ENCODE results near the gene MTOR. TPM values are rescaled to one million over a fixed set of nuclear protein-coding genes. Genes with fewer than 3 reads are reported as not detected.

MTOR gene
- total RNA-seq, 1 donor from 2014 or later = 61.9 TPM

GRCh38 chr1:11178021-11179015 lies 84.0 kb downstream of the MTOR start:
- Mint-ChIP-seq H3K27ac (ENCODE audit: unreplicated experiment) (no peak overlapping the region), H3K4me3 (ENCODE audit: unreplicated experiment) (no peak overlapping the region), H3K36me3 (ENCODE audit: low read depth, unreplicated experiment) (peaks cover 4% of the 10 kb centered on the region), H3K27me3 (ENCODE audit: unreplicated experiment) (no peaks in the 10 kb centered on the region), H3K9me3 (ENCODE audit: unreplicated experiment) (no peaks in the 10 kb centered on the region), H3K4me1 (ENCODE audit: unreplicated experiment) (no peaks in the 10 kb centered on the region)
- no peak for DNase-seq (ENCODE audit: low spot score)
- TF ChIP-seq CTCF (IDR thresholded peaks at IDR 0.05; ENCODE audit: unreplicated experiment) = no peak

- no peak for DNase-seq (ENCODE audit: low spot score)
- no peaks in the 10 kb centered on the region for H3K4me1 Mint-ChIP-seq (ENCODE audit: unreplicated experiment)
- H3K9me3 Mint-ChIP-seq (ENCODE audit: unreplicated experiment) = no peaks in the 10 kb centered on the region
- H3K27me3 Mint-ChIP-seq (ENCODE audit: unreplicated experiment) = no peaks in the 10 kb centered on the region
- no peak overlapping the region for H3K27ac Mint-ChIP-seq (ENCODE audit: unreplicated experiment)
- no peak overlapping the region for H3K4me3 Mint-ChIP-seq (ENCODE audit: unreplicated experiment)
- H3K36me3 Mint-ChIP-seq (ENCODE audit: low read depth, unreplicated experiment) = peaks cover 4% of the 10 kb centered on the region
- TF ChIP-seq CTCF (IDR thresholded peaks at IDR 0.05; ENCODE audit: unreplicated experiment) = no peak
Measured at GRCh38 chr1:11176081-11176706, 86.2 kb downstream of the MTOR start.

- H3K27ac Mint-ChIP-seq (ENCODE audit: unreplicated experiment) = no peak overlapping the region
- no peak for TF ChIP-seq CTCF (IDR thresholded peaks at IDR 0.05; ENCODE audit: unreplicated experiment)
Measured at GRCh38 chr1:11175461-11175860, 86.9 kb downstream of the MTOR start.

GRCh38 chr1:11174261-11174942 lies 87.9 kb downstream of the MTOR start:
- no peak overlapping the region for H3K27ac Mint-ChIP-seq (ENCODE audit: unreplicated experiment)
- no peaks in the 10 kb centered on the region for H3K27me3 Mint-ChIP-seq (ENCODE audit: unreplicated experiment)
- H3K4me1 Mint-ChIP-seq (ENCODE audit: unreplicated experiment) = no peaks in the 10 kb centered on the region
- DNase-seq (ENCODE audit: low spot score) = no peak
- peaks cover 4% of the 10 kb centered on the region for H3K36me3 Mint-ChIP-seq (ENCODE audit: low read depth, unreplicated experiment)
- no peak overlapping the region for H3K4me3 Mint-ChIP-seq (ENCODE audit: unreplicated experiment)
- TF ChIP-seq CTCF (IDR thresholded peaks at IDR 0.05; ENCODE audit: unreplicated experiment) = no peak
- no peaks in the 10 kb centered on the region for H3K9me3 Mint-ChIP-seq (ENCODE audit: unreplicated experiment)

More at GRCh38 chr1:11175461-11175860, 86.9 kb downstream of the MTOR start:
- Mint-ChIP-seq H3K9me3 (ENCODE audit: unreplicated experiment) (no peaks in the 10 kb centered on the region), H3K4me1 (ENCODE audit: unreplicated experiment) (no peaks in the 10 kb centered on the region), H3K27me3 (ENCODE audit: unreplicated experiment) (no peaks in the 10 kb centered on the region), H3K4me3 (ENCODE audit: unreplicated experiment) (no peak overlapping the region), H3K36me3 (ENCODE audit: low read depth, unreplicated experiment) (peaks cover 4% of the 10 kb centered on the region)
- no peak for DNase-seq (ENCODE audit: low spot score)
